HL-60 (cell line): Measurements from ENCODE around the gene PANK2.

Experiments
- DNase-seq, 2 experiments: peaks; one replicate each; pipeline ENCODE4 v3.0.0-alpha.2; 2010 to 2020; ENCODE audit warnings: low read depth in 1 of 2, low spot score in 1 of 2
- H3K27ac ChIP-seq: fragments of 250-450 bp; sonication (Bioruptor Pico); replicated peaks from 2 replicates; pipeline ENCODE4 v1.5.1; 2020; ENCODE audit warnings: mild to moderate bottlenecking, moderate library complexity
- H3K27me3 ChIP-seq: fragments of 250-450 bp; sonication (Bioruptor Pico); 2 replicates; pipeline ENCODE4 v1.5.1; 2021; ENCODE audit warnings: mild to moderate bottlenecking, moderate library complexity; ENCODE audit not compliant: insufficient read depth, poor library complexity, severe bottlenecking
- H3K4me3 ChIP-seq: replicated peaks from 2 replicates; pipeline ENCODE4 v1.5.1; 2011; ENCODE audit warnings: mild to moderate bottlenecking, control low read depth, low read length; ENCODE audit not compliant: insufficient read depth
- CTCF ChIP-seq: IDR thresholded peaks from one replicate; pipeline ENCODE4 v1.5.1; 2011; ENCODE audit warnings: low read length, control low read depth, inconsistent platforms; ENCODE audit not compliant: insufficient read depth
- GABPA ChIP-seq: IDR thresholded peaks from 2 replicates; pipeline ENCODE4 v1.6.1; 2012; ENCODE audit warnings: low read depth
- POLR2AphosphoS5 ChIP-seq: IDR thresholded peaks from 2 replicates; pipeline ENCODE4 v1.6.1; 2012; ENCODE audit warnings: low read depth
- REST ChIP-seq: IDR thresholded peaks from 2 replicates; pipeline ENCODE4 v1.6.1; 2012; ENCODE audit warnings: low read depth; ENCODE audit not compliant: insufficient replicate concordance
- SPI1 ChIP-seq: IDR thresholded peaks from 2 replicates; pipeline ENCODE4 v1.6.1; 2012; ENCODE audit warnings: low read depth, mild to moderate bottlenecking, borderline replicate concordance

PANK2 gene

GRCh38 chr20:3862333-3862732 lies 26.9 kb upstream of the PANK2 start:
- H3K27me3 ChIP-seq, result no peaks in the 10 kb centered on the region
- H3K27ac ChIP-seq, result no peak overlapping the region
- no peak for DNase-seq
- no peak for TF ChIP-seq POLR2AphosphoS5
- no peak overlapping the region for H3K4me3 ChIP-seq

GRCh38 chr20:3863317-3863716 lies 25.9 kb upstream of the PANK2 start:
- DNase-seq, result no peak

GRCh38 chr20:3864518-3864917 lies 24.7 kb upstream of the PANK2 start:
- no peak overlapping the region for H3K4me3 ChIP-seq
- H3K27me3 ChIP-seq, result no peaks in the 10 kb centered on the region
- no peak for DNase-seq
- TF ChIP-seq POLR2AphosphoS5 (no peak), CTCF (no peak), REST (no peak), GABPA (no peak), SPI1 (no peak)
- no peak overlapping the region for H3K27ac ChIP-seq

More at GRCh38 chr20:3863317-3863716, 25.9 kb upstream of the PANK2 start:
- Histone ChIP-seq H3K27me3 (no peaks in the 10 kb centered on the region), H3K27ac (no peak overlapping the region), H3K4me3 (no peak overlapping the region)
- no peak for TF ChIP-seq POLR2AphosphoS5
- TF ChIP-seq GABPA, result no peak
- TF ChIP-seq REST, result no peak
- TF ChIP-seq CTCF, result no peak
- no peak for TF ChIP-seq SPI1

- no peak for TF ChIP-seq GABPA
- TF ChIP-seq REST, result no peak
- TF ChIP-seq CTCF, result no peak
- no peak for TF ChIP-seq SPI1
- TF ChIP-seq POLR2AphosphoS5, result no peak
- no peak for DNase-seq
- Histone ChIP-seq H3K4me3 (no peak overlapping the region), H3K27ac (no peak overlapping the region), H3K27me3 (no peaks in the 10 kb centered on the region)
Measured at GRCh38 chr20:3865152-3865886, 23.9 kb upstream of the PANK2 start.
